Nephron (organoid): ENCODE results near the gene DUSP28.
A peak's percentile ranks its signal among the peaks of the same experiment; 100 is the strongest.
"Not testable (repeated sequence)": the region's sequence is repeated elsewhere in the genome, so short reads cannot be mapped to it uniquely, and the experiment has no call there.

ENCODE experiments used
- H3K27ac Mint-ChIP-seq, 3 experiments: 2 replicates each; pipeline ENCODE4 v1.8.0; 2020; ENCODE audit warnings: mixed read lengths in 3 of 3, mild to moderate bottlenecking in 2 of 3, moderate library complexity in 1 of 3
- H3K27me3 Mint-ChIP-seq: 2 replicates; pipeline ENCODE4 v1.8.0; 2021; ENCODE audit warnings: low read depth, mild to moderate bottlenecking, moderate library complexity, mixed read lengths
- H3K36me3 Mint-ChIP-seq: 2 replicates; pipeline ENCODE4 v1.8.0; 2020; ENCODE audit warnings: low read depth, mixed read lengths
- H3K4me1 Mint-ChIP-seq: 2 replicates; pipeline ENCODE4 v1.8.0; 2020; ENCODE audit warnings: mixed read lengths
- H3K4me3 Mint-ChIP-seq, 3 experiments: 2 replicates each; pipeline ENCODE4 v1.8.0; 2020; ENCODE audit warnings: mild to moderate bottlenecking in 3 of 3, mixed read lengths in 3 of 3, moderate library complexity in 2 of 3
- H3K9me3 Mint-ChIP-seq: 2 replicates; pipeline ENCODE4 v1.8.0; 2020; ENCODE audit warnings: mixed read lengths
- TF ChIP-seq, protein P1 (sequence below), 3 experiments: fragments of 200-600 bp; sonication (generic); IDR thresholded peaks; one replicate each; pipeline ENCODE4 v1.5.0; 2021; ENCODE audit warnings: antibody characterized with exemption in 3 of 3; ENCODE audit not compliant: unreplicated experiment in 3 of 3

Gene DUSP28

DNA sequence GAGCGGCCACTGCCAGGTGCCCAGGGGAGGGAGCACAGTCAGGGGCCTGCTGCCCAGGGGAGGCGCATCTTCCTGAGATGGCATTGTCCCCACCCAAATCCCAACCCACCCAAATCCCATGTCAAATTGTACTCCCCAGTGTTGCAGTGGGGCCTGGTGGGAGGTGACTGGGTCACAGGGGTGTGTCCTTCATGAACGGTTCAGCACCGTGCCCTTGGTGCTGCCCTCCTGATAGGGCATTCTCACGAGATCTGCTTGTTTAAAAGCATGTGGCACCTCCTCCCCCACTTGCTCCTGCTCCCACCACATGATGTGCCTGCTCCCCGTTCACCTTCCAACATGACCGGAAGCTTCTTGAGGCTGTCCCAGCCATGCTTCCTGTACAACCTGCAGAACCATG lies 30.0 kb upstream of the DUSP28 start:
- Mint-ChIP-seq H3K27me3 (no peaks in the 10 kb centered on the region), H3K4me1 (no peaks in the 10 kb centered on the region), H3K27ac (no peak overlapping the region), H3K9me3 (peaks cover 58% of the 10 kb centered on the region), H3K36me3 (peaks cover 87% of the 10 kb centered on the region), H3K4me3 (no peak overlapping the region)
- TF ChIP-seq, protein P1, sequence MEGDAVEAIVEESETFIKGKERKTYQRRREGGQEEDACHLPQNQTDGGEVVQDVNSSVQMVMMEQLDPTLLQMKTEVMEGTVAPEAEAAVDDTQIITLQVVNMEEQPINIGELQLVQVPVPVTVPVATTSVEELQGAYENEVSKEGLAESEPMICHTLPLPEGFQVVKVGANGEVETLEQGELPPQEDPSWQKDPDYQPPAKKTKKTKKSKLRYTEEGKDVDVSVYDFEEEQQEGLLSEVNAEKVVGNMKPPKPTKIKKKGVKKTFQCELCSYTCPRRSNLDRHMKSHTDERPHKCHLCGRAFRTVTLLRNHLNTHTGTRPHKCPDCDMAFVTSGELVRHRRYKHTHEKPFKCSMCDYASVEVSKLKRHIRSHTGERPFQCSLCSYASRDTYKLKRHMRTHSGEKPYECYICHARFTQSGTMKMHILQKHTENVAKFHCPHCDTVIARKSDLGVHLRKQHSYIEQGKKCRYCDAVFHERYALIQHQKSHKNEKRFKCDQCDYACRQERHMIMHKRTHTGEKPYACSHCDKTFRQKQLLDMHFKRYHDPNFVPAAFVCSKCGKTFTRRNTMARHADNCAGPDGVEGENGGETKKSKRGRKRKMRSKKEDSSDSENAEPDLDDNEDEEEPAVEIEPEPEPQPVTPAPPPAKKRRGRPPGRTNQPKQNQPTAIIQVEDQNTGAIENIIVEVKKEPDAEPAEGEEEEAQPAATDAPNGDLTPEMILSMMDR (IDR thresholded peaks at IDR 0.05; ENCODE audit: unreplicated experiment in 3 of 3) = no peak

DNA sequence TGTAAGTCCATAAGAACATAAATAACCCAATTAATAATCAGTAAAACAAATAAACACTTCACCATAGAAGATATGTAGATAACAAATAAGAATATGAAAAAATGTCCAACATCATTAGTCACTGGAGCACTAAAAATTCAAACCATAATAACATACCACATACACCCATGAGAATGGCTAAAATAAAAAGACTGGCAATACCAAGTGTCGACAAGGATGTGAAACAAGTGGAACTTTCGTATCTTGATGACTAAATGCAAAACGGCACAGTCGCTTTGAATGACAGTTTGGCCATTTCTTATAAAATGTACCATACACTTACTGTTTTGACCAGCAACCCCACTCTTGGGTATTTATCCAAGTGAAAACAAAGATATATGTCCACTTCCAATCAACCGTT lies 29.1 kb upstream of the DUSP28 start:
- H3K27me3 Mint-ChIP-seq = no peaks in the 10 kb centered on the region
- H3K27ac Mint-ChIP-seq = no peak overlapping the region
- H3K4me1 Mint-ChIP-seq = no peaks in the 10 kb centered on the region
- TF ChIP-seq, protein P1 (IDR thresholded peaks at IDR 0.05; ENCODE audit: unreplicated experiment in 3 of 3) = no peak
- H3K4me3 Mint-ChIP-seq = no peak overlapping the region
- peaks cover 88% of the 10 kb centered on the region for H3K36me3 Mint-ChIP-seq
- peaks cover 52% of the 10 kb centered on the region for H3K9me3 Mint-ChIP-seq

DNA sequence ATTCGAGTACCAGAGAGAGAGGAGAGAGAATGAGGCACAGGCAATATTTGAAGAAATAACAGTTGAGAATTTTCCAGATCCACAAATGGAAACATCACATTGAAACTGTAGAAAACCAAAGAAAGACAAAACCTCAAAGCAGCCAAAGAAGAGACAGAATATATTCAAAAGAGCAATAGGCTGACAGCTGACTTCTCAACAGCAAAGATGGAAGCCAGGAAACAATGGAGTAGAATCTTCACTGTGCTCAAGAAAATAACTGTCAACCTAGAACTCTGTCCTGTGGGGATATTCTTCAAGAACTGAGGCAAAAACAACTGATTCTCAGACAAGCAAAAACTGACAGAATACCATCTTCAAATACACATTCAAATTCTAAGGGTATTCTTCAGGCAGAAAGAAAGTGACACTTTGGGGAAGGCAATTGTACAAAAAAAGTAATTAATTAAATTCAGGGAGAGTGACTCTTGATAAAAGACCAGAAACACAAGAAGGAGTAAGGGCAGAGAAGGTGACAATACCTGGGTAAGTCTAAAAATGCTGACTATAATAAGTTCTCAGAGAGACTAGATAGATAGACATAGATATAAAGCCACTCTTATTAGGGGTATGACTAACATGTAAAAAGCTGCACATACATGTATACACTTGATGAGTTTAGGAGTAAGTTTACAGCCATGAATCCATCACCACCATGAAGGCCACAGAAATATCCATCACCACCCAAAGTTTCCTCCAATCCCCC lies 28.0 kb upstream of the DUSP28 start:
- Mint-ChIP-seq H3K27ac (no peak overlapping the region), H3K4me3 (no peak overlapping the region), H3K27me3 (no peaks in the 10 kb centered on the region), H3K36me3 (peaks cover 83% of the 10 kb centered on the region), H3K4me1 (no peaks in the 10 kb centered on the region), H3K9me3 (peaks cover 42% of the 10 kb centered on the region)
- TF ChIP-seq, protein P1 (IDR thresholded peaks at IDR 0.05; ENCODE audit: unreplicated experiment in 3 of 3) = no peak

DNA sequence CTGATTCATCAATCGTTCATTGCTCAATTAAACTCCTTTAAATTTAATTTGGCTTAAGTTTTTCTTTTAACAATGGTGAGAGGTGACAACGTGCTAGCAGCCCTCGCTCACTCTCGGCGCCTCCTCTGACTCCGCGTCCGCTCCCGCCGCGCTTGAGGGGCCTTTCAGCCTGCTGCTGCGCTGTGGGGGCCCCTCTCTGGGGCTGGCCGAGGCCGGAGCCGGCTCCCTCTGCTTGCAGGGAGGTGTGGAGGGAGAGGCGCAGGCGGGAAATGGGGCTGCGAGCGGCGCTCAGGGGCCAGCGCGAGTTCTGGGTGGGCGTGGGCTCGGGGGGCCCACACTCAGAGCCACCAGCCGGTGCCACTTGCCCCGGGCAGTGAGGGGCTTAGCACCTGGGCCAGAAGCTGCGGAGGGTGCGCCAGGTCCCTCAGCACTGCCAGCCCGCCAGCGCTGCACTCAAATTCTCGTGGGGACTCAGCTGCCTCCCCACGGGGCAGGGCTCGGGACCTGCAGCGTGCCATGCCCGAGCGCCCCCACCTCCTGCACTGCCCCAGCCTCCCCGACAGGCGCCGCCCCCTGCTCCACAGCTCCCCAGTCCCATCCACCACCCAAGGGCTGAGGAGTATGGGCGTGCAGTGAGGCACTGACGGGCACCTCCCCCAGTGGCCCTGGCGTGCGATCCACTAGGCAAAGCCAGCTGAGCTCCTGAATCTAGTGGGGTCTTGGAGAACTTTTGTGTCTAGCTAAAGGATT lies 22.0 kb upstream of the DUSP28 start:
- Mint-ChIP-seq H3K4me3 (no peak overlapping the region), H3K27me3 (no peaks in the 10 kb centered on the region), H3K27ac (no peak overlapping the region), H3K4me1 (no peaks in the 10 kb centered on the region), H3K9me3 (peaks cover 16% of the 10 kb centered on the region), H3K36me3 (peaks cover 73% of the 10 kb centered on the region)
- TF ChIP-seq, protein P1 (IDR thresholded peaks at IDR 0.05; ENCODE audit: unreplicated experiment in 3 of 3) = no peak

DNA sequence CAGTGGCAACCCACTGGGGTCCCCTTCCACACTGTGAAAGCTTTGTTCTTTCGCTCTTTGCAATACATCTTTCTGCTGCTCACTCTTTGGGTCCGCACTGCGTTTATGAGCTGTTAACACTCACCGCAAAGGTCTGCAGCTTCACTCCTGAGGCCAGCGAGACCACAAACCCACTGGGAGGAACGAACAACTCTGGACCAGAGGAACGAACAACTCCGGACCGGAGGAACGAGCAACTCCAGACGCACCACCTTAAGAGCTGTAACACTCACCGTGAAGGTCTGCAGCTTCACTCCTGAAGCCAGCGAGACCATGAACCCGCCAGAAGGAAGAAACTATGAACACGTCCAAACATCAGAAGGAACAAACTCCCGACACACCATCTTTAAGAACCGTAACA lies 21.1 kb upstream of the DUSP28 start:
- not testable (repeated sequence) for H3K27me3 Mint-ChIP-seq, H3K4me3 Mint-ChIP-seq, H3K4me1 Mint-ChIP-seq, H3K27ac Mint-ChIP-seq
- Mint-ChIP-seq H3K9me3 (peaks cover 15% of the 10 kb centered on the region), H3K36me3 (peaks cover 70% of the 10 kb centered on the region)

DNA sequence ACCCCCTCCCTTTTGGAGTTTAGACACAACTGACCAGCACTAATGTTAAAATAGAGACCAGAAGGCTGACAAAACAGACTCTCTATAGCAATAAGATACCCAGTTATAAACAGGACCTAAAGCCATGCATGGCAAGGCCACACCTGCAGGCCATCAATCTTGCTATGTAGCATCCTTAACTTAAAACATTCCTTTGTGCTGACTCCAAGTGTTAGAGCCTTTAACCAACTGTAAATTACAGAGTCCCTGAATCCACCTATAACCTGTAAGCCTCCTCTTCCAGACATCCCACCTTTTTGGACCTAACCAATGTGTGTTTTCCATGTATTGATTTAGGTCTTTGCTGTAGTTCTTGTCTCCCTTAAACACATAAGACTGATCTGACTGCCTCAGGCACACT lies 20.3 kb upstream of the DUSP28 start:
- H3K4me1 Mint-ChIP-seq = no peaks in the 10 kb centered on the region
- peaks cover 70% of the 10 kb centered on the region for H3K36me3 Mint-ChIP-seq
- no peaks in the 10 kb centered on the region for H3K27me3 Mint-ChIP-seq
- no peak overlapping the region for H3K4me3 Mint-ChIP-seq
- H3K9me3 Mint-ChIP-seq = peaks cover 19% of the 10 kb centered on the region
- peak overlapping the region in 1 of 3 experiments; percentile 62 for H3K27ac Mint-ChIP-seq
- TF ChIP-seq, protein P1 (IDR thresholded peaks at IDR 0.05; ENCODE audit: unreplicated experiment in 3 of 3) = no peak
